Raji (cell line): Measurements from ENCODE around the gene CLTCL1.

Experiments
- POLR2A ChIP-seq: IDR thresholded peaks from 2 replicates; pipeline ENCODE4 v1.6.1; 2011; ENCODE audit warnings: low read depth, low read length, control low read depth; ENCODE audit not compliant: insufficient read depth

CLTCL1 gene

GRCh38 chr22:19231986-19232385 lies 59.5 kb downstream of the CLTCL1 start:
- no peak for TF ChIP-seq POLR2A

- no peak for TF ChIP-seq POLR2A
These were observed 61.9 kb downstream of the CLTCL1 start for GRCh38 chr22:19229600-19229999.

- no peak for TF ChIP-seq POLR2A
These were observed 63.3 kb downstream of the CLTCL1 start for GRCh38 chr22:19228179-19228578.

GRCh38 chr22:19226428-19226827 lies 65.1 kb downstream of the CLTCL1 start:
- TF ChIP-seq POLR2A = no peak

- TF ChIP-seq POLR2A = no peak
These were observed 66.0 kb downstream of the CLTCL1 start for GRCh38 chr22:19225560-19225959.

- TF ChIP-seq POLR2A = no peak
These were observed 66.5 kb downstream of the CLTCL1 start for GRCh38 chr22:19224985-19225384.

GRCh38 chr22:19224557-19224956 lies 67.0 kb downstream of the CLTCL1 start:
- TF ChIP-seq POLR2A = no peak

GRCh38 chr22:19223617-19224016 lies 67.9 kb downstream of the CLTCL1 start:
- TF ChIP-seq POLR2A = no peak

- TF ChIP-seq POLR2A = no peak
These were observed 68.4 kb downstream of the CLTCL1 start for GRCh38 chr22:19223110-19223509.

GRCh38 chr22:19222242-19223005 lies 69.1 kb downstream of the CLTCL1 start:
- TF ChIP-seq POLR2A = no peak

GRCh38 chr22:19220867-19221266 lies 70.7 kb downstream of the CLTCL1 start:
- no peak for TF ChIP-seq POLR2A

- no peak for TF ChIP-seq POLR2A
These were observed 72.8 kb downstream of the CLTCL1 start for GRCh38 chr22:19218541-19219233.

- no peak for TF ChIP-seq POLR2A
These were observed 74.9 kb downstream of the CLTCL1 start for GRCh38 chr22:19216579-19216978.

- no peak for TF ChIP-seq POLR2A
These were observed 76.2 kb downstream of the CLTCL1 start for GRCh38 chr22:19215360-19215759.

- TF ChIP-seq POLR2A = no peak
These were observed 77.4 kb downstream of the CLTCL1 start for GRCh38 chr22:19214078-19214473.

- no peak for TF ChIP-seq POLR2A
These were observed 78.0 kb downstream of the CLTCL1 start for GRCh38 chr22:19213442-19214077.

GRCh38 chr22:19213001-19213400 lies 78.5 kb downstream of the CLTCL1 start:
- TF ChIP-seq POLR2A = no peak
